DMS153 (cell line): ENCODE results near the gene ZMYND8.
"Not testable (repeated sequence)": the region's sequence is repeated elsewhere in the genome, so short reads cannot be mapped to it uniquely, and the experiment has no call there.

Experiments
- DNase-seq: peaks from one replicate; lab custom pipeline; 2025; lab: John Stamatoyannopoulos, UW

The ZMYND8 gene

GRCh38 chr20:47265214-47265613 is 91.3 kb downstream of the ZMYND8 start:
- DNase-seq: no peak

- not testable (repeated sequence) for DNase-seq
Observed at GRCh38 chr20:47264137-47264769, 92.2 kb downstream of the ZMYND8 start.

DNA sequence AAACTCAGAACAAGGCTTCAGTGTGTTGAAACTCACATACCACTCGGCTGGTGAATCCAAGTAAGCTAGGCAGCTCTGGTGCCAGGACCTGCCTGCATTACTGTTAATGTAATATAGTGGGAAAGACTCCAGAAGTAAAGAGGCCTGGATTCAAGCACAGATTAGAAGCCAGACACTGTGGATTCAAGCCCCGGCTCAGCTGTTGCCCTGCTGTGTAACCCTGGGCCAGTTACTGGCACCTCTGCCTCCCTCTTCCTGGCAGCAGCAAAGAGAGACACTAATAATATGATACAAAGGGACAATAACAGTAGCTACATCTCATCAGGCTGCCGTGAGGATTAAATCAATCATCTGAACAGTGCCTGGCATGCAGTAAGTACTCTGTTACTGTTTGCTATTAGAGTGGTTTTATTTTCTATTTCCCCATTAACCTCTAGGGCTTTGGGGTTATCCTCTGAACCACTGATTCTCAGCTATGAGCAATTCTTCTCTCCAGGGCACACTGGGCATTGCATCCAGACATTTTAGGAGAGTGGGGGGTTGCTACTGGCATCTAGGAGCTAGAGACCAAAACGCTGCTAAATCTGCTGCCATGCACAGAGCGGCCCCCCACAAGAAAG is 92.9 kb downstream of the ZMYND8 start:
- DNase-seq: peak; percentile 46

DNA sequence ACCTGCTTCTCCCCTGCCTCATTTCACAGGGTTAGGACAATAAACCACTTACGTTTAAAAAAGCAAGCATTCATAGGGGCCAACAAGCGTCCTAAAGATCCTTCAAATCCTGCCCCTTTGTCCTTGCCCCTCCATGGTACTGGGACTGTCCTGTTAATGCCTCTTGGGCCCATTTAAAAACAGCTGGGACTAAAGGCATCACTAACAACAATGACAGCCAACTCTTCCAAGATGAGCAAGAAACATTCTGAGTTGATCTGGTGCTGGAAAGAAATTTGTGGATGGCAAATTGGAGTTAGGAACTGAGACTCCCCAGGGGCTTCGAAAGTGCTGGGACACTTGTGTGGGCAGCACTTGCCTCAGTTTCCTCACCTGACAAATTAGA is 93.4 kb downstream of the ZMYND8 start:
- DNase-seq: no peak

GRCh38 chr20:47262365-47263013 is 94.0 kb downstream of the ZMYND8 start:
- peak; percentile 71 for DNase-seq

DNA sequence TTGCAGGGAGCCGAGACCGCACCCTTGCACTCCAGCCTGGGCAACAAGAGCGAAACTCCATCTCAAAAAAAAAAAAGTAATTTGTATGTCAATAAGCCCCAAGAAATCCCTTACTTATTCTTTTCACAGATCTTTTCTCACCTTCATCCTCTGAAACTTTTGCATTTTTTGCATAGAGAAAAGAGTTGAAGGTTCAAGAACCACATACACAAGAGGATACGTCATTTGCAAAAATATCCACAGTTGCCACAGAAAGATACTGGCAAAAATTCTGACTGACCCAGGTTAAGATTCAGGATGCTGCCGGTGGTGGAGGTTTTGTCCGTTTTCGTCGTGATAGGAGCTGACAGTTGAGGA is 94.5 kb downstream of the ZMYND8 start:
- no peak for DNase-seq

GRCh38 chr20:47261161-47261774 is 95.2 kb downstream of the ZMYND8 start:
- not testable (repeated sequence) for DNase-seq

GRCh38 chr20:47260540-47261126 is 95.9 kb downstream of the ZMYND8 start:
- not testable (repeated sequence) for DNase-seq

GRCh38 chr20:47258745-47259695 is 97.5 kb downstream of the ZMYND8 start:
- DNase-seq: no peak

DNA sequence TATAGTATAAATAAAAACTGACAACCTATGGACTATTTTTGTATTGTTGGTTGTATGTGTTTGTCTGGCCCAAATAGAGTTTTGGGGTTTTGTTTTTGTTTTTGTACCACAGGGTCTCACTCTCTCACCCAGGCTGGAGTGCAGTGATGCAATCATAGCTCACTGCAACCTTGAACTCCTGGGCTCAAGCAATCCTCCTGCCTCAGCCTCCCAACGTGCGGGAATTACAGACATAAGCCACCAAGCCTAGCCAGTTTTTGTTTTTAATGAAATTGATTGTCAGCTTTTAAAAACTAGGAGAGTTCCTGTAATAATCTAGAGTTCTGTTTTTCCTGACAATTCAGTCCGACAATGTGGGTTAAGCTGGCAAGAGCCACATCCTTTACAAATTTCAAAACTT is 98.7 kb downstream of the ZMYND8 start:
- no peak for DNase-seq

GRCh38 chr20:47257256-47257655 is 99.2 kb downstream of the ZMYND8 start:
- DNase-seq: no peak

- DNase-seq: no peak
Observed at GRCh38 chr20:47256668-47257236, 99.7 kb downstream of the ZMYND8 start.

DNA sequence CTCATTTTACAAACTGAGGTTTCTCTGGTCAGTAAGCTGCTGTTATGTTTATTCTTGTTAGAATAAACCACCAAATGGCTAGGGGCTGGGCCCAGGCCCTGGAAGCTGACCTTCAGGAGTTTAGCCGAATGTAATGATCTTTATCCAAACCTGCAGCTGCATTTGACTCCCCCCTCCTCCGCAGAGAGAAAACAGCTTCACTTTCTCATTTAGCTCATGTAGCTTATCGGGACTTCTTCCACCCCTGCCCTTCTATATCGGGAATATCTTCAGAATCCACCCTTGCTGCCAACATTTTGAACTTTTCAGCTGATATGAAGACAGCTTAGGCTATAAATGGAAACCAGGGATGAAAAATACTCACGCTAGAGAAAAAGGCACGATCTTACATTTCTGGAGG is 102.6 kb downstream of the ZMYND8 start:
- DNase-seq: no peak

GRCh38 chr20:47252879-47253307 is 103.6 kb downstream of the ZMYND8 start:
- DNase-seq: no peak

DNA sequence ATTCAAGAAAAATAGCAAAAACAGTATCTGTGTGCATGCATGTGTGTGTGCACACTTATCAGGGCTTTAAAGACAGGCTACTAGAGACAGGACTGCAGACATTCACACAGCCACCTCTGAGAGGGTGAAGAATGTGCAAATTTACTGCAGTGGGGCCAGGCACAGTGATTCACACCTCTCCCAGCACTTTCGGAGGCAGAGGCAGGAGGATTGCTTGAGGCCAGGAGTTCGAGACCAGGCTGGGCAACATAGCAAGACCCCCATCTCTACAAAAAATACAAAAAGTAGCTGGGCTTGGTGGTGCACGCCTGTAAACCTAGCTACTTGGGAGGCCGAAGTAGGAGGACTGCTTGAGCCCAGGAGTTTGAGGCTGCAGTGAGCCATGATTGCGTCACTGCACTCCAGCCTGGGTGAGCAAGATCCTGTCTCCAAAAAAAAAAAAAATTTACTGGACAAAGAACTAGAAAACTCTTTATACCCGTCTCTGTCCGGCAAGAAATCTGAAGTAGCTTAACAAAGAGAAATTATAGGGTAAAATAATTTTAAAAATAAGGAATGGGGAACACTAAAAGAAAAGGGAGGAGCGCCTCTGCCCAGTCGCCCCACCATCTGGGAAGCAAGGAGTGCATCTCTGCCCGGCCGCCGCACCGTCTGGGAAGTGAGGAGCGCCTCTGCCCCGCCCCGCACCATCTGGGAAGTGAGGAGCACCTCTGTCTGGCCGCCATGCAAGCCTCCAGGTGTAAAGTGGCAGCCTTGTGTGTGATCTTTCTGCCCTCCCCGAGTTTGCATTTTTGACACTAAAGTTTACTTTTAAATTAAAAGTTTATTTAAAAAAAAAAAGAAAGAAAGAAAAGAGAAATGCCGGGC is 105.1 kb downstream of the ZMYND8 start:
- DNase-seq: no peak

DNA sequence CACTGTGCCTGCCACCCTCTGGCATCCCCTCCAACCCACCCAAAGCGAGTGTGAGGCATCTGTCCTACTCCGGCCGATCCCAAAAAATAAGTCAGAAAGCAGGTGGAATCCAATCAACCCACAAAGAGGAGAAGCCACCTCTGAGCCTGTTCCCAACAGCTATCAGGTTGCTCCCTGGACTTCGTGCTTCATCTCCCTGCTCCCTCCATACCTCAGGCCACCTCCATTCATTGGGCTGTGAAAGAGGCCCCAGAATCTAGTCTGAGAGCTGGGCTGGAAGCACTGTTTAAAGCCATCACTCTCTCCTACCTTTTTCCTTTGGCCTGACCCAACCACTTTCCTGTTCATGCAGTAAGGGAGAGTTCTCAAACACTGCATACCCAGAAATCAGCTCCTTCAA is 106.1 kb downstream of the ZMYND8 start:
- no peak for DNase-seq

GRCh38 chr20:47249913-47250312 is 106.6 kb downstream of the ZMYND8 start:
- DNase-seq: no peak

DNA sequence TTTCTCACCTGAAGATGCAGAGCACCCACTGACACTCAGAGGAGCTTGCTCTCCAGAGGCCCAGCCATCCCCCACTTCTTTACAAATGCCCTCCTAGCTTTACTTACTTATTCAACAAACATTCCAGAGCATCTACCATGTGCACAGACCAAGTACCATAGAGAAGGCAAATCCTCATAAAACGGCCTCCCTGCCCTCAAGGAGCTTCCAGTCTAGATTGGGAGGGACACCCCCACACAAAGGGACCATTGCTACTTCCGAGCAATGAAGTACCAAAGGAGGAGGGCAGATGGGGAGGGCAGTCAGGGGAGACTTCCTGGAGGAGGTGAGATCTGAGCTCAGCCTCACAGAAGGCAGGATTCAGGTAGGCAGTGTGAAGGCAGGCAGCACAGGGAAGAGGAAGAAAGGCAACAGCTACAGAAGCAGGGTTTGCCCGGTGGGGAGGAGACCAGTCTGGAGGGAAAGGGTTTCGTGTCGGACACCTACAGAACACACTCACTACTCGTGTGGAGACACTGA is 108.0 kb downstream of the ZMYND8 start:
- DNase-seq: no peak

GRCh38 chr20:47247972-47248371 is 108.5 kb downstream of the ZMYND8 start:
- DNase-seq: no peak
